NT2/D1 (cell line): ENCODE results near the gene NR3C1.

Experiments used
- SUZ12 ChIP-seq: IDR thresholded peaks from 2 replicates; pipeline ENCODE4 v1.6.1; 2011; ENCODE audit not compliant: insufficient read length, insufficient read depth; ENCODE audit errors: extremely low read depth
- YY1 ChIP-seq: IDR thresholded peaks from 2 replicates; pipeline ENCODE4 v1.6.1; 2011; ENCODE audit not compliant: insufficient read length, insufficient read depth
- ZNF274 ChIP-seq: IDR thresholded peaks from 2 replicates; pipeline ENCODE4 v1.6.1; 2011; ENCODE audit warnings: mild to moderate bottlenecking, low read depth, low read length

DNA sequence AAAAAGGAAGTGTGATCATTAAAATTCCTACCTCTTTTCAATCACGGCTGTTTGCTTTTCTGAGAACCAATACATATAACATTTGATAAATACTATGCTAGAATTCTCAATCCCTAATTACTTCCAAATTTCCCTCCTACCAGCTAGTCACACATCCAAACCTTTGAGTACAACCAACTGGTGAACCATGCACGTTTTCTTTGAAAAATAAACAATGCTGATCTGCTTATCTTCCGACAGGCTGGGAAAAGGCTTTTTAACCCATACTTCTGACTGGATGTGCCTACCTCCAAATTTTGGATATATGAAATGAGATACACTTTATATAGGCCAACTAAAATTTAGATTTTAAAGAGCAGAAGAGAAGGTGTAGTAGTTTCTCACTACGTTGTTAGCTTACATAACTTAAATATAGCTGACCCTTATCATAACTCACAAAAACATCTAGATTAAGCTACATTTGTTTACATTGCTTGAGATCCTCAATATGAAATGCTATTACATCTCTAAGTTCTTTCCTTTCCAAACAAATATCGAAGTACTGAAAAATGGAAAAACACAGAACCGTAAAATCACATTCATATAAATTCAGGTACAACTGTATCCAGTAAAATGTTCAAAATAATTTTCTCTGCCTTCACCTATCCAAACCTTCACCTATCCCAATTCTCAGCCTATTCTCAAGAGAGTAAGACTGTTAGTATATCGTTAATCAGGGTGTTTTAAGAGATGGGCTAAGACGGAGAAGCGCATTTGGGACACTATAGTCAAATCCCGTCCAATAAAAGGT is 2.1 kb downstream of the NR3C1 start:
- TF ChIP-seq SUZ12: no peak
- no peak for TF ChIP-seq YY1
- TF ChIP-seq ZNF274: no peak
